Neuronal stem cell (in vitro differentiated cells): ENCODE data around the gene DOK3.

ENCODE experiments used
- DNase-seq: peaks from one replicate; pipeline ENCODE4 v3.0.0-alpha.2; 2013; ENCODE audit warnings: low spot score
- H2AFZ ChIP-seq: one replicate; pipeline ENCODE4 v1.6.1; 2013; ENCODE audit warnings: mild to moderate bottlenecking, low read length, inconsistent platforms
- H2AK5ac ChIP-seq: 2 replicates; pipeline ENCODE4 v1.6.1; 2013; ENCODE audit warnings: low read depth, mild to moderate bottlenecking, inconsistent platforms, low read length, moderate library complexity, mixed read lengths
- H2BK120ac ChIP-seq: 2 replicates; pipeline ENCODE4 v1.6.1; 2013; ENCODE audit warnings: low read depth, mild to moderate bottlenecking, inconsistent platforms, low read length, moderate library complexity, mixed read lengths
- H2BK12ac ChIP-seq: one replicate; pipeline ENCODE4 v1.6.1; 2013; ENCODE audit warnings: low read length, inconsistent platforms
- H2BK15ac ChIP-seq: 2 replicates; pipeline ENCODE4 v1.6.1; 2013; ENCODE audit warnings: mild to moderate bottlenecking, low read length, inconsistent platforms, mixed read lengths
- H2BK5ac ChIP-seq: one replicate; pipeline ENCODE4 v1.6.1; 2013; ENCODE audit warnings: inconsistent platforms, mild to moderate bottlenecking, low read length, moderate library complexity
- H3K14ac ChIP-seq: one replicate; pipeline ENCODE4 v1.6.1; 2013; ENCODE audit warnings: low read length, inconsistent platforms
- H3K18ac ChIP-seq: 2 replicates; pipeline ENCODE4 v1.6.1; 2013; ENCODE audit warnings: low read length, inconsistent platforms
- H3K23ac ChIP-seq: 2 replicates; pipeline ENCODE4 v1.6.1; 2013; ENCODE audit warnings: low read depth, mild to moderate bottlenecking, mixed read lengths, low read length, inconsistent platforms; ENCODE audit not compliant: poor library complexity
- H3K27ac ChIP-seq: replicated peaks from 3 replicates; pipeline ENCODE4 v1.5.1; 2013; ENCODE audit warnings: low read length, inconsistent platforms
- H3K27me3 ChIP-seq, 3 experiments: 2 replicates each; pipeline ENCODE4 v1.6.1; 2013; ENCODE audit warnings: low read length in 3 of 3, mild to moderate bottlenecking in 2 of 3, inconsistent platforms in 1 of 3, low read depth in 1 of 3, mixed read lengths in 1 of 3, moderate library complexity in 1 of 3; ENCODE audit not compliant: control insufficient read depth in 3 of 3, insufficient read depth in 3 of 3
- H3K36me3 ChIP-seq, 2 donors: replicated peaks in 1 of 2; 2 replicates each; pipeline ENCODE4 v1.6.1; 2013; ENCODE audit warnings: low read length in 2 of 2; ENCODE audit not compliant: control insufficient read depth in 2 of 2, insufficient read depth in 2 of 2
- H3K4ac ChIP-seq: 2 replicates; pipeline ENCODE4 v1.6.1; 2013; ENCODE audit warnings: inconsistent platforms, mild to moderate bottlenecking, low read length, moderate library complexity
- H3K4me1 ChIP-seq, 2 donors: 1 replicate in 1 of 2; 2 replicates in 1 of 2; pipeline ENCODE4 v1.6.1; 2013; ENCODE audit warnings: low read length in 2 of 2, low read depth in 1 of 2; ENCODE audit not compliant: control insufficient read depth in 2 of 2, insufficient read depth in 1 of 2
- H3K4me2 ChIP-seq: one replicate; pipeline ENCODE4 v1.6.1; 2013; ENCODE audit warnings: mild to moderate bottlenecking, low read length, inconsistent platforms; ENCODE audit not compliant: insufficient read depth, poor library complexity, severe bottlenecking
- H3K4me3 ChIP-seq, 2 donors: 2 replicates each; pipeline ENCODE4 v1.5.1; 2013; ENCODE audit warnings: low read length in 2 of 2, mild to moderate bottlenecking in 2 of 2, inconsistent platforms in 1 of 2, moderate library complexity in 1 of 2
- H3K79me1 ChIP-seq: one replicate; pipeline ENCODE4 v1.6.1; 2013; ENCODE audit warnings: low read depth, mild to moderate bottlenecking, inconsistent platforms, low read length, moderate library complexity
- H3K9ac ChIP-seq: one replicate; pipeline ENCODE4 v1.6.1; 2013; ENCODE audit warnings: mild to moderate bottlenecking, low read depth, low read length, inconsistent platforms; ENCODE audit not compliant: poor library complexity
- H3K9me3 ChIP-seq, 2 donors: replicated peaks in 1 of 2; 2 replicates each; pipeline versions ENCODE3 to v1.6.1; 2013; ENCODE audit warnings: low read length in 2 of 2, mild to moderate bottlenecking in 2 of 2, inconsistent platforms in 1 of 2, low read depth in 1 of 2, mixed read lengths in 1 of 2, moderate library complexity in 1 of 2; ENCODE audit not compliant: control insufficient read depth in 2 of 2, insufficient read depth in 1 of 2
- H4K8ac ChIP-seq: one replicate; pipeline ENCODE4 v1.6.1; 2013; ENCODE audit warnings: low read depth, mild to moderate bottlenecking, inconsistent platforms, low read length, moderate library complexity
- H4K91ac ChIP-seq: one replicate; pipeline ENCODE4 v1.6.1; 2013; ENCODE audit warnings: low read length, low read depth, mild to moderate bottlenecking, inconsistent platforms; ENCODE audit not compliant: poor library complexity
- WGBS, 2 donors: extraction: QIAGEN DNeasy Blood & Tissue Kit; methylation state at CpG; one replicate each; pipeline ENCODE4 v1.1.7; 2013; ENCODE audit warnings: missing lambda C conversion rate in 2 of 2, mixed read lengths in 1 of 2; ENCODE audit not compliant: insufficient read length in 2 of 2, insufficient replicate concordance in 1 of 2; ENCODE audit errors: extremely low coverage in 2 of 2; 5-methylcytosine and 5-hydroxymethylcytosine counted together

Gene DOK3

GRCh38 chr5:177498013-177498787 is 11.4 kb downstream of the DOK3 start:
- H3K27ac ChIP-seq = no peak overlapping the region
- DNase-seq = no peak
- peak overlapping the region; percentile 76 for H3K23ac ChIP-seq
- H4K91ac ChIP-seq = peak overlapping the region; percentile 59
- H2BK15ac ChIP-seq = peak overlapping the region; percentile 96
- H3K4me2 ChIP-seq = peak overlapping the region; percentile 84
- peaks cover 9 to 30% of the 10 kb centered on the region in 2 donors for H3K36me3 ChIP-seq
- peak overlapping the region; percentile 91 for H3K9ac ChIP-seq
- H3K79me1 ChIP-seq = peaks cover 4% of the 10 kb centered on the region
- peak overlapping the region; percentile 92 for H3K18ac ChIP-seq
- H2BK12ac ChIP-seq = peak overlapping the region; percentile 50
- peak overlapping the region; percentile 37 for H2BK120ac ChIP-seq
- no peak overlapping the region for H2BK5ac ChIP-seq
- no peak overlapping the region for H4K8ac ChIP-seq
- H3K4me3 ChIP-seq = peak overlapping the region; percentile 37 to 79
- peak overlapping the region; percentile 89 for H2AK5ac ChIP-seq
- peak overlapping the region; percentile 73 for H2AFZ ChIP-seq
- no CpG with 5 or more reads among the region's 48 CpGs for WGBS, 2 donors
- H3K9me3 ChIP-seq = no peaks in the 10 kb centered on the region
- H3K4me1 ChIP-seq = peaks cover 42 to 49% of the 10 kb centered on the region in 2 donors
- no peak overlapping the region for H3K4ac ChIP-seq
- H3K27me3 ChIP-seq = peaks cover 0 to 14% (median 0%) of the 10 kb centered on the region in 3 experiments
- H3K14ac ChIP-seq = no peak overlapping the region

GRCh38 chr5:177497292-177498012 is 12.2 kb downstream of the DOK3 start, which contains the start of gene PDLIM7:
TSS of gene PDLIM7 (minus strand) at chr5:177497604. CDS start at chr5:177496512, 1,092 bp downstream.
- H3K4me3 ChIP-seq = peak within 1 kb of the TSS; percentile 88 to 89
- H3K9me3 ChIP-seq = no peaks in the 10 kb centered on the region
- peak within 1 kb of the TSS; percentile 37 for H2BK120ac ChIP-seq
- peak within 1 kb of the TSS; percentile 50 for H2BK12ac ChIP-seq
- peaks cover 6% of the 10 kb centered on the region for H3K79me1 ChIP-seq
- peak within 1 kb of the TSS; percentile 87 for H3K14ac ChIP-seq
- peak within 1 kb of the TSS; percentile 96 for H3K9ac ChIP-seq
- peak within 1 kb of the TSS; percentile 19 for H3K4ac ChIP-seq
- H3K4me2 ChIP-seq = peak within 1 kb of the TSS; percentile 89
- H4K8ac ChIP-seq = peak within 1 kb of the TSS; percentile 68
- peak within 1 kb of the TSS; percentile 74 for H2AFZ ChIP-seq
- peak; percentile 99 for DNase-seq
- peak within 1 kb of the TSS; percentile 95 for H3K27ac ChIP-seq
- H2AK5ac ChIP-seq = peak within 1 kb of the TSS; percentile 98
- WGBS, 2 donors = no CpG with 5 or more reads among the region's 73 CpGs
- H3K27me3 ChIP-seq = peaks cover 0 to 14% (median 0%) of the 10 kb centered on the region in 3 experiments
- H2BK5ac ChIP-seq = peak within 1 kb of the TSS; percentile 99
- peak within 1 kb of the TSS; percentile 98 for H2BK15ac ChIP-seq
- H3K36me3 ChIP-seq = peaks cover 13 to 38% of the 10 kb centered on the region in 2 donors
- H3K23ac ChIP-seq = peak within 1 kb of the TSS; percentile 90
- H3K18ac ChIP-seq = peak within 1 kb of the TSS; percentile 97
- H4K91ac ChIP-seq = peak within 1 kb of the TSS; percentile 87
- peaks cover 41% of the 10 kb centered on the region in 2 donors for H3K4me1 ChIP-seq

GRCh38 chr5:177496727-177497291 is 12.8 kb downstream of the DOK3 start:
- H3K4ac ChIP-seq = peak overlapping the region; percentile 19

More at GRCh38 chr5:177496727-177497291, 12.8 kb downstream of the DOK3 start:
- Histone ChIP-seq H3K79me1 (peaks cover 8% of the 10 kb centered on the region), H3K27me3 (peaks cover 0 to 14% (median 0%) of the 10 kb centered on the region in 3 experiments), H3K36me3 (peaks cover 19 to 43% of the 10 kb centered on the region in 2 donors), H3K4me2 (peak overlapping the region; percentile 89), H3K9me3 (no peaks in the 10 kb centered on the region), H2BK15ac (peak overlapping the region; percentile 98), H3K23ac (peak overlapping the region; percentile 90), H4K8ac (peak overlapping the region; percentile 68), H3K4me3 (peak overlapping the region; percentile 88 to 89), H2BK12ac (peak overlapping the region; percentile 36), H3K9ac (peak overlapping the region; percentile 96), H2AFZ (peak overlapping the region; percentile 74), H4K91ac (peak overlapping the region; percentile 87), H2BK5ac (peak overlapping the region; percentile 99), H3K27ac (peak overlapping the region; percentile 95), H2AK5ac (peak overlapping the region; percentile 98), H2BK120ac (peak overlapping the region; percentile 33), H3K14ac (peak overlapping the region; percentile 65), H3K18ac (peak overlapping the region; percentile 97), H3K4me1 (peaks cover 36 to 39% of the 10 kb centered on the region in 2 donors)
- peak; percentile 89 for DNase-seq
- no CpG with 5 or more reads among the region's 29 CpGs for WGBS, 2 donors
